ENCODE results near the gene ELOVL5. TPM values are rescaled to one million over a fixed set of nuclear protein-coding genes. Genes with fewer than 3 reads are reported as not detected.
A peak's percentile ranks its signal among the peaks of the same experiment; 100 is the strongest.

ELOVL5 gene
- total and polyA plus RNA-seq, 4 donors = 22.1 to 77.8 (median 57.8) TPM

DNA sequence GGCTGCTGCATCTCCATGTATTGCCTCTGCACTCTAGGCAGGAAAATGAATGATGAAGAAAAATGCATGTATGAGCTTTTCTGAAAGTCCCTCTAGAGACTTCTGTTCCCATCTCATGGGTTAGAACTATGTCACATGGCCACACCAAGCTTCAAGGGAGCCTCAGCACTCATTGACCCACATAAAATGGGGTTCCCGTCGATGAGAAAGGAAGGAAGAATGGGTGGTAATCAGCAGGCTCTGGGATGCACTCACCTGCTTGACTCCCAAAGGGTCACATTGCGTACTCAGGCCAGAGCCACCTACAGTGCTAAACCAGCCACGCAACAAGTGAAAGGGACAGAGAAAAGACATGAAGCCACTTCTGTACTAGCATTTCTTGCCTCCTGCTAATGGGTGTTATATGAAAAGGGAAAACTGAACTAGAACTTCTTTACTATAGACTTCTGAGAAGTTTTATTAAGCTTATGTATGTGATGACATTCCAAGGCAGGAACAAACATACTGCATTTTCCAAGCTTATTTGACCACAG, 104.3 kb downstream of the ELOVL5 start:
- Histone ChIP-seq H3K9me3 (ENCODE audit: control insufficient read depth in 4 of 4, low read length in 3 of 4) (no peaks in the 10 kb centered on the region), H3K4me3 (ENCODE audit: low read depth in 1 of 3, low read length in 3 of 3) (no peak overlapping the region), H3K27ac (ENCODE audit: low read depth in 1 of 2, low read length in 2 of 2) (peak overlapping the region; percentile 38 to 52), H3K27me3 (ENCODE audit: control insufficient read depth in 4 of 4, insufficient read depth in 4 of 4, low read length in 3 of 4) (no peaks in the 10 kb centered on the region), H3K36me3 (ENCODE audit: control insufficient read depth in 4 of 4, insufficient read depth in 3 of 4, low read depth in 1 of 4, low read length in 3 of 4) (no peaks in the 10 kb centered on the region), H3K4me1 (ENCODE audit: control insufficient read depth in 4 of 4, insufficient read depth in 4 of 4, low read length in 3 of 4) (peaks cover 4 to 11% (median 6%) of the 10 kb centered on the region in 4 donors), H3K9ac (ENCODE audit: low read depth in 1 of 2, low read length in 2 of 2) (no peak overlapping the region)
- DNase-seq (ENCODE audit: low spot score) = no peak
- TF ChIP-seq, protein P1, sequence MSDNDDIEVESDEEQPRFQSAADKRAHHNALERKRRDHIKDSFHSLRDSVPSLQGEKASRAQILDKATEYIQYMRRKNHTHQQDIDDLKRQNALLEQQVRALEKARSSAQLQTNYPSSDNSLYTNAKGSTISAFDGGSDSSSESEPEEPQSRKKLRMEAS (IDR thresholded peaks at IDR 0.05) = no peak
- no peak for TF ChIP-seq RXRA (IDR thresholded peaks at IDR 0.05)
- TF ChIP-seq ATF3 (IDR thresholded peaks at IDR 0.05) = no peak
- TF ChIP-seq ZBTB33 (IDR thresholded peaks at IDR 0.05) = no peak
- no peak for TF ChIP-seq TAF1 (conservative IDR thresholded peaks at IDR 0.05)
- no peak for TF ChIP-seq FOXA2 (IDR thresholded peaks at IDR 0.05)
- no peak for TF ChIP-seq SP1 (IDR thresholded peaks at IDR 0.05)
- TF ChIP-seq, protein P2, sequence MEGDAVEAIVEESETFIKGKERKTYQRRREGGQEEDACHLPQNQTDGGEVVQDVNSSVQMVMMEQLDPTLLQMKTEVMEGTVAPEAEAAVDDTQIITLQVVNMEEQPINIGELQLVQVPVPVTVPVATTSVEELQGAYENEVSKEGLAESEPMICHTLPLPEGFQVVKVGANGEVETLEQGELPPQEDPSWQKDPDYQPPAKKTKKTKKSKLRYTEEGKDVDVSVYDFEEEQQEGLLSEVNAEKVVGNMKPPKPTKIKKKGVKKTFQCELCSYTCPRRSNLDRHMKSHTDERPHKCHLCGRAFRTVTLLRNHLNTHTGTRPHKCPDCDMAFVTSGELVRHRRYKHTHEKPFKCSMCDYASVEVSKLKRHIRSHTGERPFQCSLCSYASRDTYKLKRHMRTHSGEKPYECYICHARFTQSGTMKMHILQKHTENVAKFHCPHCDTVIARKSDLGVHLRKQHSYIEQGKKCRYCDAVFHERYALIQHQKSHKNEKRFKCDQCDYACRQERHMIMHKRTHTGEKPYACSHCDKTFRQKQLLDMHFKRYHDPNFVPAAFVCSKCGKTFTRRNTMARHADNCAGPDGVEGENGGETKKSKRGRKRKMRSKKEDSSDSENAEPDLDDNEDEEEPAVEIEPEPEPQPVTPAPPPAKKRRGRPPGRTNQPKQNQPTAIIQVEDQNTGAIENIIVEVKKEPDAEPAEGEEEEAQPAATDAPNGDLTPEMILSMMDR (IDR thresholded peaks at IDR 0.05; ENCODE audit: low read depth, low read length, missing input control) = no peak
- TF ChIP-seq GABPA (IDR thresholded peaks at IDR 0.05 in 1 of 2, conservative IDR thresholded peaks at IDR 0.05 in 1 of 2) = no peak
- no peak for TF ChIP-seq RAD21 (IDR thresholded peaks at IDR 0.05)
- no peak for TF ChIP-seq YY1 (IDR thresholded peaks at IDR 0.05)
- no peak for TF ChIP-seq HNF4A (conservative IDR thresholded peaks at IDR 0.05)
- no peak for TF ChIP-seq NR2F2 (IDR thresholded peaks at IDR 0.05)
- no peak for TF ChIP-seq EGR1 (IDR thresholded peaks at IDR 0.05; ENCODE audit: low read depth in 2 of 2)
- TF ChIP-seq HNF4G (IDR thresholded peaks at IDR 0.05) = no peak
- TF ChIP-seq, protein P3, sequence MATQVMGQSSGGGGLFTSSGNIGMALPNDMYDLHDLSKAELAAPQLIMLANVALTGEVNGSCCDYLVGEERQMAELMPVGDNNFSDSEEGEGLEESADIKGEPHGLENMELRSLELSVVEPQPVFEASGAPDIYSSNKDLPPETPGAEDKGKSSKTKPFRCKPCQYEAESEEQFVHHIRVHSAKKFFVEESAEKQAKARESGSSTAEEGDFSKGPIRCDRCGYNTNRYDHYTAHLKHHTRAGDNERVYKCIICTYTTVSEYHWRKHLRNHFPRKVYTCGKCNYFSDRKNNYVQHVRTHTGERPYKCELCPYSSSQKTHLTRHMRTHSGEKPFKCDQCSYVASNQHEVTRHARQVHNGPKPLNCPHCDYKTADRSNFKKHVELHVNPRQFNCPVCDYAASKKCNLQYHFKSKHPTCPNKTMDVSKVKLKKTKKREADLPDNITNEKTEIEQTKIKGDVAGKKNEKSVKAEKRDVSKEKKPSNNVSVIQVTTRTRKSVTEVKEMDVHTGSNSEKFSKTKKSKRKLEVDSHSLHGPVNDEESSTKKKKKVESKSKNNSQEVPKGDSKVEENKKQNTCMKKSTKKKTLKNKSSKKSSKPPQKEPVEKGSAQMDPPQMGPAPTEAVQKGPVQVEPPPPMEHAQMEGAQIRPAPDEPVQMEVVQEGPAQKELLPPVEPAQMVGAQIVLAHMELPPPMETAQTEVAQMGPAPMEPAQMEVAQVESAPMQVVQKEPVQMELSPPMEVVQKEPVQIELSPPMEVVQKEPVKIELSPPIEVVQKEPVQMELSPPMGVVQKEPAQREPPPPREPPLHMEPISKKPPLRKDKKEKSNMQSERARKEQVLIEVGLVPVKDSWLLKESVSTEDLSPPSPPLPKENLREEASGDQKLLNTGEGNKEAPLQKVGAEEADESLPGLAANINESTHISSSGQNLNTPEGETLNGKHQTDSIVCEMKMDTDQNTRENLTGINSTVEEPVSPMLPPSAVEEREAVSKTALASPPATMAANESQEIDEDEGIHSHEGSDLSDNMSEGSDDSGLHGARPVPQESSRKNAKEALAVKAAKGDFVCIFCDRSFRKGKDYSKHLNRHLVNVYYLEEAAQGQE (IDR thresholded peaks at IDR 0.05) = no peak
- no peak for TF ChIP-seq JUND (IDR thresholded peaks at IDR 0.05)
- no peak for TF ChIP-seq FOXA1 (IDR thresholded peaks at IDR 0.05)
- WGBS = 92% methylated on average over 4 of the region's 4 CpGs
